Neural cell (in vitro differentiated cells): Measurements from ENCODE around the gene RHOBTB1. TPM values are rescaled to one million over a fixed set of nuclear protein-coding genes. Genes with fewer than 3 reads are reported as not detected.

ENCODE experiments used
- H2AFZ ChIP-seq: fragments of 200-600, 300-800 bp; sonication (generic), shearing (Covaris generic); 2 replicates; pipeline ENCODE4 v1.6.0; 2014; ENCODE audit warnings: low read depth, mild to moderate bottlenecking, antibody characterized with exemption, low read length, moderate library complexity
- H3F3A ChIP-seq: fragments of 200-600 bp; shearing (Covaris generic); 2 replicates; pipeline ENCODE4 v1.6.1; 2016; ENCODE audit warnings: mild to moderate bottlenecking, moderate library complexity, mixed read lengths, antibody characterized with exemption, low read length; ENCODE audit not compliant: insufficient read depth, poor library complexity, severe bottlenecking
- H3K27ac ChIP-seq: fragments of 200-600, 300-800 bp; sonication (generic), shearing (Covaris generic); 2 replicates; pipeline ENCODE4 v1.5.1; 2014; ENCODE audit warnings: mild to moderate bottlenecking, low read length, moderate library complexity
- H3K27me3 ChIP-seq: fragments of 300-800, 200-600 bp; sonication (generic), shearing (Covaris generic); 2 replicates; pipeline ENCODE4 v1.6.0; 2014; ENCODE audit warnings: mild to moderate bottlenecking, low read depth, low read length, moderate library complexity; ENCODE audit not compliant: insufficient read depth
- H3K36me3 ChIP-seq: fragments of 300-800, 200-600 bp; sonication (generic), shearing (Covaris generic); 2 replicates; pipeline ENCODE4 v1.5.1; 2014; ENCODE audit warnings: mild to moderate bottlenecking, antibody characterized with exemption, low read length, moderate library complexity; ENCODE audit not compliant: insufficient read depth
- H3K4me2 ChIP-seq: fragments of 300-800, 200-600 bp; sonication (generic), shearing (Covaris generic); 2 replicates; pipeline ENCODE4 v1.6.0; 2014; ENCODE audit warnings: mild to moderate bottlenecking, low read length
- H3K4me3 ChIP-seq: fragments of 300-800, 200-600 bp; sonication (generic), shearing (Covaris generic); 2 replicates; pipeline ENCODE4 v1.5.1; 2014; ENCODE audit warnings: mild to moderate bottlenecking, low read length, moderate library complexity
- H3K79me2 ChIP-seq: fragments of 200-600 bp; shearing (Covaris generic); replicated peaks from 2 replicates; pipeline ENCODE4 v1.6.0; 2014; ENCODE audit warnings: mild to moderate bottlenecking, low read length, moderate library complexity; ENCODE audit not compliant: insufficient read depth
- H3K9ac ChIP-seq: fragments of 300-800, 200-600 bp; sonication (generic), shearing (Covaris generic); 2 replicates; pipeline ENCODE4 v1.6.1; 2016; ENCODE audit warnings: mild to moderate bottlenecking, low read length, mixed read lengths
- H3K9me2 ChIP-seq: fragments of 200-600 bp; shearing (Covaris generic); 2 replicates; pipeline ENCODE4 v1.6.1; 2016; ENCODE audit warnings: mild to moderate bottlenecking, low read length, mixed read lengths; ENCODE audit not compliant: insufficient read depth
- H3K9me3 ChIP-seq: fragments of 200-600, 300-800 bp; sonication (generic), shearing (Covaris generic); 2 replicates; pipeline ENCODE4 v1.6.1; 2016; ENCODE audit warnings: mild to moderate bottlenecking, mixed run types, low read length, moderate library complexity, mixed read lengths
- H4K20me1 ChIP-seq: fragments of 200-600 bp; shearing (Covaris generic); 2 replicates; pipeline ENCODE4 v1.6.1; 2016; ENCODE audit warnings: mild to moderate bottlenecking, mixed run types; ENCODE audit not compliant: insufficient read depth
- EP300 ChIP-seq: fragments of 450-650 bp; conservative IDR thresholded peaks from 2 replicates; pipeline ENCODE4 v1.6.1; 2014; ENCODE audit warnings: antibody characterized with exemption, mild to moderate bottlenecking, moderate library complexity; ENCODE audit not compliant: poor library complexity, severe bottlenecking
- EZH2 ChIP-seq: fragments of 200-600, 300-800 bp; shearing (Covaris generic), sonication (generic); IDR thresholded peaks from 2 replicates; pipeline ENCODE4 v1.6.1; 2014; ENCODE audit warnings: antibody characterized with exemption, low read length, borderline replicate concordance, mild to moderate bottlenecking; ENCODE audit not compliant: insufficient read depth, poor library complexity, severe bottlenecking
- MXI1 ChIP-seq: fragments of 450-650 bp; conservative IDR thresholded peaks from 2 replicates; pipeline ENCODE4 v1.6.1; 2014; ENCODE audit warnings: antibody characterized with exemption, mild to moderate bottlenecking; ENCODE audit not compliant: poor library complexity, severe bottlenecking
- POLR2AphosphoS5 ChIP-seq: IDR thresholded peaks from 2 replicates; pipeline ENCODE4 v1.6.1; 2012
- RAD21 ChIP-seq: fragments of 450-650 bp; conservative IDR thresholded peaks from 2 replicates; pipeline ENCODE4 v1.6.1; 2014; ENCODE audit warnings: antibody characterized with exemption, mild to moderate bottlenecking, moderate library complexity
- SMC3 ChIP-seq: fragments of 450-650 bp; conservative IDR thresholded peaks from 2 replicates; pipeline ENCODE4 v1.6.1; 2014; ENCODE audit warnings: antibody characterized with exemption, mild to moderate bottlenecking, moderate library complexity; ENCODE audit not compliant: poor library complexity
- TAF1 ChIP-seq: IDR thresholded peaks from 2 replicates; pipeline ENCODE4 v1.6.1; 2012; ENCODE audit warnings: low read depth
- polyA plus RNA-seq: library from polyadenylated mRNA; depleted of rRNA; stranded (reverse); fragments of >200 nt; gene quantifications from 2 replicates; pipeline ENCODE4 v1.2.3, GENCODE V29; 2014
- TF ChIP-seq, protein P1 (sequence below): IDR thresholded peaks from 2 replicates; pipeline ENCODE4 v1.6.1; 2012; ENCODE audit warnings: borderline replicate concordance
- TF ChIP-seq, protein P2 (sequence below): fragments of 450-650 bp; IDR thresholded peaks from 2 replicates; pipeline ENCODE4 v1.5.1; 2014; ENCODE audit warnings: antibody characterized with exemption, mild to moderate bottlenecking, moderate library complexity; ENCODE audit not compliant: poor library complexity, severe bottlenecking

The RHOBTB1 gene
- polyA plus RNA-seq, 1 donor from 2014 or later, result 10.5 TPM

DNA sequence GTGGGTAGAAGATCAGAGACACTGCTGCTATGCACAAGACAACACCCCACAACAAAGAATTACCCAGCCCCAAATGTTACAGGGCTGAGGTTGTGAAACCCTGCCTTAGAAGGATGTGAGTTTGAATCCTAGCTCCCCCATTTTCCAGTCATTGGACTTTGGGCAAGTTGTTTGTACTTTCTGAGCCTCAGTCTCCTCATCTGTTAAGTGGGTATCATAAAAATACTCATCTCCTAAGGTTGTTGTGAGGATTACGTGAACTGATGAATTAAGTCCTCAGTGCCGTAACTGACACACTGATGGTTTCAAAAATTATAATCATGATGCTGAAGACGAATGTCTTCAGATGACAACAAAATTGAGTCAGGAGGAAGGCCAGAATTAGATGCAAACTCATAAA, 30.3 kb downstream of the RHOBTB1 start:
- Histone ChIP-seq H3F3A (no peaks in the 10 kb centered on the region), H3K4me3 (no peak overlapping the region), H3K4me2 (no peak overlapping the region), H3K79me2 (no peaks in the 10 kb centered on the region), H2AFZ (no peak overlapping the region), H3K27me3 (no peaks in the 10 kb centered on the region), H3K9me3 (no peaks in the 10 kb centered on the region), H3K9ac (no peak overlapping the region), H4K20me1 (no peaks in the 10 kb centered on the region), H3K27ac (no peak overlapping the region), H3K36me3 (no peaks in the 10 kb centered on the region), H3K9me2 (no peaks in the 10 kb centered on the region)
- TF ChIP-seq POLR2AphosphoS5 (no peak), TAF1 (no peak)

DNA sequence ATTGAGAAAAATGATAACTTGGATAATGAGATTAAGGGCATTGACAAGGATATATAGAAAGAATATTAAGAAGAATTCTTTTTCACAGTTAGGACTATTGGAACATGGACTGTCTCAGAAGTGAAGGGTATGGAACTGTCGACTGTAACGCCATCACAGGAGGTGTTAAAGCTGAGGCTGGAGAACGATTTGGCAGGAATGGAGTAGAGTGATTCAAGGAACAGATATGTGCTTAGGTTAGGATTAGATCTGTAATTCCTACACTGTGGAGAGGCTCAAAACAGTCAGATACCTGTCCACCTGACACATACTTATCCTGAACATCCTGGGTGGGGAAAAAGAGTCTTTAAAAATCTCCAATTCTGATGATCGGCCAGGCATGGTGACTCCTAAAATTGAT, 30.9 kb downstream of the RHOBTB1 start:
- H3K27ac ChIP-seq, result no peak overlapping the region
- no peak overlapping the region for H3K4me3 ChIP-seq
- no peaks in the 10 kb centered on the region for H3K36me3 ChIP-seq
- H3K4me2 ChIP-seq, result no peak overlapping the region
- H4K20me1 ChIP-seq, result no peaks in the 10 kb centered on the region
- no peaks in the 10 kb centered on the region for H3K79me2 ChIP-seq
- no peaks in the 10 kb centered on the region for H3K9me2 ChIP-seq
- TF ChIP-seq TAF1 (no peak), MXI1 (no peak), EP300 (no peak), RAD21 (no peak), EZH2 (no peak), SMC3 (no peak), POLR2AphosphoS5 (no peak)
- TF ChIP-seq, protein P1, sequence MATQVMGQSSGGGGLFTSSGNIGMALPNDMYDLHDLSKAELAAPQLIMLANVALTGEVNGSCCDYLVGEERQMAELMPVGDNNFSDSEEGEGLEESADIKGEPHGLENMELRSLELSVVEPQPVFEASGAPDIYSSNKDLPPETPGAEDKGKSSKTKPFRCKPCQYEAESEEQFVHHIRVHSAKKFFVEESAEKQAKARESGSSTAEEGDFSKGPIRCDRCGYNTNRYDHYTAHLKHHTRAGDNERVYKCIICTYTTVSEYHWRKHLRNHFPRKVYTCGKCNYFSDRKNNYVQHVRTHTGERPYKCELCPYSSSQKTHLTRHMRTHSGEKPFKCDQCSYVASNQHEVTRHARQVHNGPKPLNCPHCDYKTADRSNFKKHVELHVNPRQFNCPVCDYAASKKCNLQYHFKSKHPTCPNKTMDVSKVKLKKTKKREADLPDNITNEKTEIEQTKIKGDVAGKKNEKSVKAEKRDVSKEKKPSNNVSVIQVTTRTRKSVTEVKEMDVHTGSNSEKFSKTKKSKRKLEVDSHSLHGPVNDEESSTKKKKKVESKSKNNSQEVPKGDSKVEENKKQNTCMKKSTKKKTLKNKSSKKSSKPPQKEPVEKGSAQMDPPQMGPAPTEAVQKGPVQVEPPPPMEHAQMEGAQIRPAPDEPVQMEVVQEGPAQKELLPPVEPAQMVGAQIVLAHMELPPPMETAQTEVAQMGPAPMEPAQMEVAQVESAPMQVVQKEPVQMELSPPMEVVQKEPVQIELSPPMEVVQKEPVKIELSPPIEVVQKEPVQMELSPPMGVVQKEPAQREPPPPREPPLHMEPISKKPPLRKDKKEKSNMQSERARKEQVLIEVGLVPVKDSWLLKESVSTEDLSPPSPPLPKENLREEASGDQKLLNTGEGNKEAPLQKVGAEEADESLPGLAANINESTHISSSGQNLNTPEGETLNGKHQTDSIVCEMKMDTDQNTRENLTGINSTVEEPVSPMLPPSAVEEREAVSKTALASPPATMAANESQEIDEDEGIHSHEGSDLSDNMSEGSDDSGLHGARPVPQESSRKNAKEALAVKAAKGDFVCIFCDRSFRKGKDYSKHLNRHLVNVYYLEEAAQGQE, result no peak
- TF ChIP-seq, protein P2, sequence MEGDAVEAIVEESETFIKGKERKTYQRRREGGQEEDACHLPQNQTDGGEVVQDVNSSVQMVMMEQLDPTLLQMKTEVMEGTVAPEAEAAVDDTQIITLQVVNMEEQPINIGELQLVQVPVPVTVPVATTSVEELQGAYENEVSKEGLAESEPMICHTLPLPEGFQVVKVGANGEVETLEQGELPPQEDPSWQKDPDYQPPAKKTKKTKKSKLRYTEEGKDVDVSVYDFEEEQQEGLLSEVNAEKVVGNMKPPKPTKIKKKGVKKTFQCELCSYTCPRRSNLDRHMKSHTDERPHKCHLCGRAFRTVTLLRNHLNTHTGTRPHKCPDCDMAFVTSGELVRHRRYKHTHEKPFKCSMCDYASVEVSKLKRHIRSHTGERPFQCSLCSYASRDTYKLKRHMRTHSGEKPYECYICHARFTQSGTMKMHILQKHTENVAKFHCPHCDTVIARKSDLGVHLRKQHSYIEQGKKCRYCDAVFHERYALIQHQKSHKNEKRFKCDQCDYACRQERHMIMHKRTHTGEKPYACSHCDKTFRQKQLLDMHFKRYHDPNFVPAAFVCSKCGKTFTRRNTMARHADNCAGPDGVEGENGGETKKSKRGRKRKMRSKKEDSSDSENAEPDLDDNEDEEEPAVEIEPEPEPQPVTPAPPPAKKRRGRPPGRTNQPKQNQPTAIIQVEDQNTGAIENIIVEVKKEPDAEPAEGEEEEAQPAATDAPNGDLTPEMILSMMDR, result no peak
- no peaks in the 10 kb centered on the region for H3K9me3 ChIP-seq
- no peaks in the 10 kb centered on the region for H3F3A ChIP-seq
- H2AFZ ChIP-seq, result no peak overlapping the region
- no peak overlapping the region for H3K9ac ChIP-seq
- H3K27me3 ChIP-seq, result no peaks in the 10 kb centered on the region

DNA sequence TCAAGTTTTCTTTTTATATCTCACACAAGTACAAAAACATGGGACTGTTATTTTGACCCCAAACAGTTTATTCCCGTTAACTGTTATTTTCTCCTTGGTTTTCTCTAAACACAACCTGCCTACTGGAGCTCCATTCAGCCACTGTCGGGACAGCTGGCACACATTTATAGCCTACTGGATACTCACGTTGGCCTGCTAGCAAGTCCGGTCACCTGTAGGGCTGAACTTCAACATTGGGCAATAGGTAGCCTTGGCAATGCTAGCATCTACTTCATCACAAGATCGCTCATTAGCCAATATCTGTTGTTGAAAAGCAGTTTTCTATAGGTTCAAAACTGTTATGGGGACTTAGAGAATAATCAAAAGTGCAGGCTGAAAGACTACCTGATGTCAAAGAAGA, 32.3 kb downstream of the RHOBTB1 start:
- no peaks in the 10 kb centered on the region for H3K9me3 ChIP-seq
- no peak overlapping the region for H2AFZ ChIP-seq
- H3F3A ChIP-seq, result no peaks in the 10 kb centered on the region
- no peaks in the 10 kb centered on the region for H3K9me2 ChIP-seq
- H4K20me1 ChIP-seq, result no peaks in the 10 kb centered on the region
- H3K27me3 ChIP-seq, result no peaks in the 10 kb centered on the region
- H3K27ac ChIP-seq, result no peak overlapping the region
- TF ChIP-seq POLR2AphosphoS5 (no peak), EP300 (no peak), RAD21 (no peak), MXI1 (no peak), SMC3 (no peak), EZH2 (no peak), TAF1 (no peak)
- TF ChIP-seq, protein P1, result no peak
- TF ChIP-seq, protein P2, result no peak
- no peak overlapping the region for H3K4me2 ChIP-seq
- no peak overlapping the region for H3K4me3 ChIP-seq
- no peaks in the 10 kb centered on the region for H3K79me2 ChIP-seq
- H3K9ac ChIP-seq, result no peak overlapping the region
- H3K36me3 ChIP-seq, result no peaks in the 10 kb centered on the region
